Eye (tissue), 1 donor: ENCODE data around the gene GRAMD1B.

Experiments used
- DNase-seq: peaks from one replicate; pipeline ENCODE4 v3.0.0-alpha.2; 2015

GRAMD1B gene

GRCh38 chr11:123409456-123410217 is 20.4 kb upstream of the GRAMD1B start:
- DNase-seq = no peak

- DNase-seq = no peak
Measured at GRCh38 chr11:123410218-123410549, 19.9 kb upstream of the GRAMD1B start.

- DNase-seq = no peak
Measured at GRCh38 chr11:123413636-123414035, 16.4 kb upstream of the GRAMD1B start.

- no peak for DNase-seq
Measured at GRCh38 chr11:123416566-123416965, 13.5 kb upstream of the GRAMD1B start.

GRCh38 chr11:123418351-123419114 is 11.5 kb upstream of the GRAMD1B start:
- no peak for DNase-seq

GRCh38 chr11:123419731-123420452 is 10.2 kb upstream of the GRAMD1B start:
- no peak for DNase-seq

- DNase-seq = no peak
Measured at GRCh38 chr11:123421589-123421988, 8.5 kb upstream of the GRAMD1B start.

- no peak for DNase-seq
Measured at GRCh38 chr11:123425367-123425766, 4.7 kb upstream of the GRAMD1B start.

GRCh38 chr11:123426789-123427188 is 3.3 kb upstream of the GRAMD1B start:
- no peak for DNase-seq

GRCh38 chr11:123427405-123427804 is 2.7 kb upstream of the GRAMD1B start:
- DNase-seq = no peak

GRCh38 chr11:123428116-123428715 is 1.9 kb upstream of the GRAMD1B start:
- DNase-seq = no peak

GRCh38 chr11:123429336-123429735 is 733 bp upstream of the GRAMD1B start:
- DNase-seq = no peak

- DNase-seq = peak; percentile 79
Measured at GRCh38 chr11:123430721-123431497, 840 bp downstream of the GRAMD1B start.

GRCh38 chr11:123431619-123432018 is 1.6 kb downstream of the GRAMD1B start:
- DNase-seq = no peak

- peak; percentile 20 for DNase-seq
Measured at GRCh38 chr11:123434262-123434661, 4.2 kb downstream of the GRAMD1B start.

- DNase-seq = peak; percentile 23
Measured at GRCh38 chr11:123434911-123435310, 4.8 kb downstream of the GRAMD1B start.

GRCh38 chr11:123437236-123437979 is 7.3 kb downstream of the GRAMD1B start:
- DNase-seq = no peak

GRCh38 chr11:123438131-123438627 is 8.1 kb downstream of the GRAMD1B start:
- peak; percentile 68 for DNase-seq

GRCh38 chr11:123439616-123440015 is 9.5 kb downstream of the GRAMD1B start:
- no peak for DNase-seq

- DNase-seq = no peak
Measured at GRCh38 chr11:123441161-123441560, 11.1 kb downstream of the GRAMD1B start.

- DNase-seq = no peak
Measured at GRCh38 chr11:123443851-123444623, 14.0 kb downstream of the GRAMD1B start.
